Right atrium auricular region (tissue), 2 donors: ENCODE data around the gene COL21A1. TPM values are rescaled to one million over a fixed set of nuclear protein-coding genes. Genes with fewer than 3 reads are reported as not detected.

Experiments
- DNase-seq: peaks from one replicate; pipeline ENCODE4 v3.0.0-alpha.2; 2019; ENCODE audit warnings: low spot score
- H3K27ac ChIP-seq, 2 donors: fragments of 200-600 bp; sonication (generic); 1 replicate in 1 of 2; 2 replicates in 1 of 2; pipeline ENCODE4 v1.5.1; 2016 to 2019
- H3K27me3 ChIP-seq, 2 donors: fragments of 200-600 bp; sonication (generic); one replicate each; pipeline versions ENCODE4 v1.5.1 to v1.6.0; 2017 to 2019
- H3K36me3 ChIP-seq: fragments of 200-600 bp; sonication (generic); one replicate; pipeline ENCODE4 v1.5.1; 2016
- H3K4me1 ChIP-seq, 2 donors: fragments of 200-600 bp; sonication (generic); one replicate each; pipeline versions ENCODE4 v1.5.1 to v1.6.0; 2017 to 2019
- H3K4me3 ChIP-seq, 2 donors: fragments of 200-600 bp; sonication (generic); 1 replicate in 1 of 2; 2 replicates in 1 of 2; pipeline ENCODE4 v1.5.1; 2017 to 2019; ENCODE audit warnings: mild to moderate bottlenecking in 1 of 2, moderate library complexity in 1 of 2
- H3K9me3 ChIP-seq, 2 donors: fragments of 200-600 bp; sonication (generic); one replicate each; pipeline ENCODE4 v1.5.1; 2019
- total RNA-seq, 2 donors: library from RNA; depleted of rRNA; stranded (reverse); fragments of >200 nt; gene quantifications; one replicate each; pipeline ENCODE4 v1.1.0, GENCODE V29; 2016
- TF ChIP-seq, protein P1 (sequence below), 2 donors: fragments of 200-600 bp; sonication (generic); IDR thresholded peaks; one replicate each; pipeline ENCODE4 v1.5.1; 2019; ENCODE audit warnings: antibody characterized with exemption in 2 of 2

COL21A1 gene
- total RNA-seq, 2 donors from 2014 or later: 13.6 to 89.7 TPM

DNA sequence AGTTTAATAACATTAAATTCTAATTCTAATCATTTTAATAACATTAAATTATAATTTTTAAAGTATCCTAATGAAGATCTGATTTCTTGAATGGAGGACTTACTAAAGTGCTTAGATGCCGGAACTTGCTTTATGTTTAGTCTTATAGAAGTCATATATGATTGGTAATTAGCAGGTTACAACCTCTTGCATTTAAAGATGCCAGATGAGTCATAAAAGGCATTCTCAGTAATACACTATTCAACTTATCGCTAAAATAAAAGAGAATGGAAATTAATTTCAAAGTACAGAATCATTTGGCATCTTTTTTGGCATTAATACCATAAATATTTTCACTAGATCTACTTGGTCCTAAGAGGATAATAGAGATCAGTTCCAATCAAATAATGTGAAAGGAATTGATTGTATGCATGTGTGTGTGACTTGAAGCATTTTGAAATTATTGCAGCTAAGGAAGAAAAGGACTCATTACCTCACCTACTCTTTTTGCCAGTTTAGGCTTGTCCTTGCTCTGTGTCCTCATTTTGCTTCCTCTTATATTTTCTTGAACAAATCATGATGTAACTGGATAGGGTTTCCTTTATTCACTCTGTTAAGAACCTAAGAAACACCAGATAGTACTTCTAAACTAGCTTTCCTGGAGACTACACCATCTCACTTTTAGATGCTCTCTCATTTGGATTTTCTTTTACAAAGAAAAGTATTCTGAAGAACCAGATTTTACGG, 2.7 kb downstream of the COL21A1 start:
- Histone ChIP-seq H3K27me3 (no peaks in the 10 kb centered on the region), H3K36me3 (no peaks in the 10 kb centered on the region), H3K4me3 (no peak overlapping the region), H3K4me1 (peaks cover 0 to 23% of the 10 kb centered on the region in 2 donors), H3K9me3 (no peaks in the 10 kb centered on the region), H3K27ac (peak overlapping the region; percentile 2 to 75)
- no peak for DNase-seq
- TF ChIP-seq, protein P1, sequence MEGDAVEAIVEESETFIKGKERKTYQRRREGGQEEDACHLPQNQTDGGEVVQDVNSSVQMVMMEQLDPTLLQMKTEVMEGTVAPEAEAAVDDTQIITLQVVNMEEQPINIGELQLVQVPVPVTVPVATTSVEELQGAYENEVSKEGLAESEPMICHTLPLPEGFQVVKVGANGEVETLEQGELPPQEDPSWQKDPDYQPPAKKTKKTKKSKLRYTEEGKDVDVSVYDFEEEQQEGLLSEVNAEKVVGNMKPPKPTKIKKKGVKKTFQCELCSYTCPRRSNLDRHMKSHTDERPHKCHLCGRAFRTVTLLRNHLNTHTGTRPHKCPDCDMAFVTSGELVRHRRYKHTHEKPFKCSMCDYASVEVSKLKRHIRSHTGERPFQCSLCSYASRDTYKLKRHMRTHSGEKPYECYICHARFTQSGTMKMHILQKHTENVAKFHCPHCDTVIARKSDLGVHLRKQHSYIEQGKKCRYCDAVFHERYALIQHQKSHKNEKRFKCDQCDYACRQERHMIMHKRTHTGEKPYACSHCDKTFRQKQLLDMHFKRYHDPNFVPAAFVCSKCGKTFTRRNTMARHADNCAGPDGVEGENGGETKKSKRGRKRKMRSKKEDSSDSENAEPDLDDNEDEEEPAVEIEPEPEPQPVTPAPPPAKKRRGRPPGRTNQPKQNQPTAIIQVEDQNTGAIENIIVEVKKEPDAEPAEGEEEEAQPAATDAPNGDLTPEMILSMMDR (IDR thresholded peaks at IDR 0.05): no peak

DNA sequence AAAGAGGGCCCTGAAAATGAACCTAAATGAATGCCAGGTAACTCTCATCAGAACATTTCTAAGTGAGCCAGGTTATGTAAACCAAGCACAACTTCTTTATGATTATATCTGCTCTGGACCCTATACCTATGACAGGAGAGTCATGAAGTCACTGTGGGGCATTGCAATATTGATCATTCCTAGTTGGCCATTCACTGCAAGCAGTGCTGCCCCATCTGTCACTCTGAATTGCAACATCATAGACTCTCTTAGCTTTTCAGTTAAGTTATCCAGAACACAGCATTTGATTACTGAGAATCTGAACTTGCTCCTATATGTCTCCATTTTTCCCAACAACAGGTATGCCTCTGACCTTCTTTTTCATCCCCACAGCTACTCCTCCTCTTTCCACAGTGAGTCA, 3.3 kb downstream of the COL21A1 start:
- no peak for DNase-seq
- Histone ChIP-seq H3K27ac (peak overlapping the region in 1 of 2 donors; percentile 75), H3K9me3 (no peaks in the 10 kb centered on the region), H3K4me1 (peaks cover 0 to 23% of the 10 kb centered on the region in 2 donors), H3K36me3 (no peaks in the 10 kb centered on the region), H3K27me3 (no peaks in the 10 kb centered on the region), H3K4me3 (no peak overlapping the region)
- TF ChIP-seq, protein P1 (IDR thresholded peaks at IDR 0.05): no peak

DNA sequence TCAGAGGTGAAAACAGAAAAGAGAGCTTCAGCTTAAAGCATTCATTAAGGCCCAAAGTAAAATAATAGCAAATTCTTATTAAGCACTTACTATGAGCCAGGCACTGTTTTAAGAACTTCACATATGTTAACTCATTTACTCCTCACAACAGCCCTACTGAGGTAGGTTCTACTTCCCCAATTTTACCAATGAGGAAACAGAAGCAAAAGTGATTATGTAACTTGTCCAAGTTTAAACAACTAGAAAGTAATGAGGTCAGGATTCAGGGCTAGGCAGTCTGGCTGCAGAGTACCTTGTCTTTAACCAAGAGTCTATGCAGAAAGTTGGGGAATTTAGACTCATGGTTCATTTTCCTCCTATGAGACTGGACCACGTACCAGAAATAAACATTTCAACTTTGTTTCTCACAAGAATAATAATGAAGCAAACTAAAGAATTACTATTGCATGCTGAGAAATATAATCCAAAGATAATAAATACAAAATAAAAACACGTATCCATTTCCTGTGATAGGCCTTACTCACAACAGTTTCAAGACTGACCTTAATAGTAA, 3.8 kb downstream of the COL21A1 start:
- peak overlapping the region in 1 of 2 donors; percentile 9 for H3K27ac ChIP-seq
- H3K4me3 ChIP-seq: no peak overlapping the region
- DNase-seq: no peak
- H3K9me3 ChIP-seq: no peaks in the 10 kb centered on the region
- no peaks in the 10 kb centered on the region for H3K36me3 ChIP-seq
- no peaks in the 10 kb centered on the region for H3K27me3 ChIP-seq
- H3K4me1 ChIP-seq: peaks cover 0 to 23% of the 10 kb centered on the region in 2 donors
- TF ChIP-seq, protein P1 (IDR thresholded peaks at IDR 0.05): no peak

GRCh38 chr6:56242346-56242745, 5.0 kb downstream of the COL21A1 start:
- Histone ChIP-seq H3K36me3 (no peaks in the 10 kb centered on the region), H3K4me1 (peaks cover 0 to 16% of the 10 kb centered on the region in 2 donors), H3K27me3 (no peaks in the 10 kb centered on the region), H3K9me3 (no peaks in the 10 kb centered on the region), H3K4me3 (no peak overlapping the region), H3K27ac (no peak overlapping the region)
- TF ChIP-seq, protein P1 (IDR thresholded peaks at IDR 0.05): no peak
- DNase-seq: no peak

GRCh38 chr6:56241124-56241802, 6.1 kb downstream of the COL21A1 start:
- H3K9me3 ChIP-seq: no peaks in the 10 kb centered on the region
- TF ChIP-seq, protein P1 (IDR thresholded peaks at IDR 0.05): no peak
- no peaks in the 10 kb centered on the region for H3K36me3 ChIP-seq
- H3K4me3 ChIP-seq: no peak overlapping the region
- DNase-seq: no peak
- H3K4me1 ChIP-seq: peaks cover 0 to 12% of the 10 kb centered on the region in 2 donors
- peak overlapping the region; percentile 17 to 56 for H3K27ac ChIP-seq
- H3K27me3 ChIP-seq: no peaks in the 10 kb centered on the region
